GM23338 (cell line): ENCODE results near the gene OPN1MW3.
"Not testable (repeated sequence)": the region's sequence is repeated elsewhere in the genome, so short reads cannot be mapped to it uniquely, and the experiment has no call there.

Experiments used
- CTCF ChIP-seq, 2 experiments: fragments of 200-600 bp in 1 of 2; sonication (generic) in 1 of 2; conservative IDR thresholded peaks; 2 replicates each; pipeline versions ENCODE4 v1.5.1 to v1.6.1; 2016 to 2017; ENCODE audit warnings: antibody characterized with exemption in 2 of 2, low read depth in 2 of 2, mild to moderate bottlenecking in 2 of 2, moderate library complexity in 1 of 2
- POLR2AphosphoS5 ChIP-seq: IDR thresholded peaks from 2 replicates; pipeline ENCODE4 v1.6.1; 2016; ENCODE audit warnings: antibody characterized with exemption, low read depth
- REST ChIP-seq: IDR thresholded peaks from one replicate; pipeline ENCODE4 v1.6.1; 2018; ENCODE audit warnings: antibody characterized with exemption; ENCODE audit not compliant: unreplicated experiment

- not testable (repeated sequence) for TF ChIP-seq POLR2AphosphoS5; CTCF (conservative IDR thresholded peaks at IDR 0.05; ENCODE audit: low read depth in 2 of 2); REST
Measured at GRCh38 chrX:154219456-154219855, 37.9 kb upstream of the OPN1MW3 start, which contains the start of gene OPN1MW2.
